Heart left ventricle (tissue), 16 donors: ENCODE measurements around the gene RTN1. TPM values are rescaled to one million over a fixed set of nuclear protein-coding genes. Genes with fewer than 3 reads are reported as not detected.

Source experiments
- ATAC-seq, 4 donors: fragments of 200-7000 bp; cut with Tn5 transposase; one replicate each; pipeline ENCODE4 v1.9.1; 2020 to 2022; ENCODE audit warnings: moderate library complexity in 4 of 4, mild to moderate bottlenecking in 3 of 4, moderate number of reproducible peaks in 1 of 4
- DNase-seq, 5 donors: peaks; one replicate each; pipeline ENCODE4 v3.0.0-alpha.2; 2020
- H3K27ac ChIP-seq, 12 donors: fragments of 200-600 bp; sonication (generic) in 4 of 12; one replicate each; pipeline versions ENCODE4 v1.5.0 to v1.8.0; 2016 to 2022; ENCODE audit warnings: mild to moderate bottlenecking in 2 of 12
- H3K27me3 ChIP-seq, 9 donors: fragments of 200-600 bp; sonication (generic) in 2 of 9; one replicate each; pipeline versions ENCODE4 v1.5.1 to v1.8.0; 2016 to 2022; ENCODE audit warnings: mild to moderate bottlenecking in 3 of 9
- H3K36me3 ChIP-seq, 9 donors: fragments of 200-600 bp; sonication (generic) in 2 of 9; one replicate each; pipeline versions ENCODE4 v1.5.0 to v1.8.0; 2018 to 2022; ENCODE audit warnings: mild to moderate bottlenecking in 2 of 9
- H3K4me1 ChIP-seq, 12 donors: fragments of 200-600 bp; sonication (generic) in 4 of 12; one replicate each; pipeline versions ENCODE4 v1.5.0 to v1.8.0; 2016 to 2022; ENCODE audit warnings: mild to moderate bottlenecking in 3 of 12
- H3K4me3 ChIP-seq, 12 donors: fragments of 200-600 bp; sonication (generic) in 4 of 12; one replicate each; pipeline versions ENCODE4 v1.5.0 to v1.8.0; 2017 to 2022; ENCODE audit warnings: mild to moderate bottlenecking in 9 of 12, moderate library complexity in 4 of 12
- H3K9me3 ChIP-seq, 12 donors: fragments of 200-600 bp; sonication (generic) in 4 of 12; one replicate each; pipeline versions ENCODE4 v1.5.0 to v1.8.0; 2016 to 2022; ENCODE audit warnings: mild to moderate bottlenecking in 1 of 12
- CTCF ChIP-seq, 12 donors: fragments of 200-600 bp; sonication (generic) in 4 of 12; IDR thresholded peaks; one replicate each; pipeline versions ENCODE4 v1.5.0 to v1.8.0; 2018 to 2022; ENCODE audit warnings: antibody characterized with exemption in 12 of 12, mild to moderate bottlenecking in 5 of 12
- POLR2A ChIP-seq, 2 donors: fragments of 450-650 bp; IDR thresholded peaks; one replicate each; pipeline ENCODE4 v1.6.1; 2017; ENCODE audit warnings: antibody characterized with exemption in 2 of 2, mild to moderate bottlenecking in 2 of 2, moderate library complexity in 2 of 2
- WGBS, 4 donors: extraction: QIAGEN DNeasy Blood & Tissue Kit in 2 of 4; methylation state at CpG; one replicate each; pipeline versions ENCODE4 v1.1.5 to v1.1.7; 2013 to 2018; 5-methylcytosine and 5-hydroxymethylcytosine counted together
- intact Hi-C, 10 donors: fragments of 100-400 bp; cut with DNase I; formaldehyde crosslinking; loops; one replicate each; pipeline versions ENCODE4 v1.11.1 to v1.14.2; 2022
- polyA plus RNA-seq, 2 donors: library from polyadenylated mRNA; stranded (reverse); fragments of 200-250 nt; gene quantifications; one replicate each; pipeline ENCODE4 v1.2.3, GENCODE V29; 2013
- total RNA-seq, 9 donors: library from RNA; depleted of rRNA in 2 of 9; stranded (reverse); fragments of >200 nt in 2 of 9; fragmentation: NEBNext Ultra II Directional in 3 of 9; extraction: Animal tissue kit (Norgen Biotek cat#: 25700) in 3 of 9; gene quantifications; one replicate each; pipeline versions ENCODE4 v1.1.0 to v1.2.4, GENCODE V29; 2016 to 2023
- donor health status: ischemic (EF 13 %, LVEDD 7.1; RV severe dilation, severe dysfunction).
- donor health status: healthy with polysubstance abuse.
- donor health status: DM: no; HTN: yes; CAD: no.
- donor health status: DM: no; HTN: no; CAD: no.
- donor health status: ischemic (EF 25% LVEDD 6.9; RV normal size, moderate dysfunction).
- donor health status: ischemic (EF 25% LVEDD 5.7; RV mildly dilated, moderate dysfunction).
- donor health status: healthy.
- donor health status: DM: yes; HTN: yes; CAD: no.
- donor health status: ischemic (EF 35%, LVEDD 5.7; RV mildly dilated, moderate dysfunction).
- donor health status: nonischemic (EF 11% LVEDD 7.7; RV severe dilation, severe dysfunction).
- donor health status: DM: yes; HTN: yes; CAD: no.
- donor health status: PGD.
- donor health status: ischemic (EF 29% LVEDD 5.4; RV normal size, mild dysfunction).
- donor health status: nonischemic (EF 23%, LVEDD 6.1; RV moderate dilation, normal function).

The RTN1 gene
- total and polyA plus RNA-seq, 11 donors = 0.15 to 8.4 (median 0.90) TPM

DNA sequence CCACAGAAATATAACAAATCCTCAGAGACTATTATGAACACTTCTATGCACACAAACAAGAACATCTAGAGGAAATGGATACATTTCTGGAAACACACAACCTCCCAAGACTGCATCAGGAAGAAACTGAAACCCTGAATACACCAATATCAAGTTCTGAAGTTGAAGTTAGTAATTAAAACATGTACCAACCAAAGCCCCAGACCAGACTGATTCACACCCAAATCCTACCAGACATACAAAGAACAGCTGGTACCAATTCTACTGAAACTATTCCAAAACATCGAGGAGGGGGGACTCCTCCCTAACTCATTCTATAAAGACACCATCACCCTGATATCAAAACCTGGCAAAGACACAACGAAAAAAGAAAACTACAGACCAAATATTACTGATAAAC is 179.3 kb downstream of the RTN1 start:
- Histone ChIP-seq H3K36me3 (no peaks in the 10 kb centered on the region), H3K27ac (no peak overlapping the region), H3K27me3 (no peaks in the 10 kb centered on the region), H3K4me1 (no peaks in the 10 kb centered on the region), H3K9me3 (peaks cover 0 to 10% (median 0%) of the 10 kb centered on the region in 12 donors), H3K4me3 (no peak overlapping the region)
- no peak for ATAC-seq
- intact Hi-C loops = no loop called here
- no peak for DNase-seq
- 30 to 65% (median 48%) methylated on average over 2 of the region's 2 CpGs for WGBS, 4 donors
- TF ChIP-seq POLR2A (IDR thresholded peaks at IDR 0.05) (no peak), CTCF (IDR thresholded peaks at IDR 0.05) (no peak)

- no peaks in the 10 kb centered on the region for H3K27me3 ChIP-seq
- intact Hi-C loops = no loop called here
- H3K4me1 ChIP-seq = no peaks in the 10 kb centered on the region
- no peak overlapping the region for H3K4me3 ChIP-seq
- TF ChIP-seq CTCF (IDR thresholded peaks at IDR 0.05) (no peak), POLR2A (IDR thresholded peaks at IDR 0.05) (no peak)
- peaks cover 0 to 10% (median 0%) of the 10 kb centered on the region in 12 donors for H3K9me3 ChIP-seq
- no peak overlapping the region for H3K27ac ChIP-seq
- no peak for ATAC-seq
- DNase-seq = no peak
- no peaks in the 10 kb centered on the region for H3K36me3 ChIP-seq
- 0 to 76% (median 50%) methylated on average over 1 of the region's 1 CpG for WGBS, 4 donors
Observed at GRCh38 chr14:59690426-59690825, 180.2 kb downstream of the RTN1 start.

GRCh38 chr14:59688224-59689170 is 182.1 kb downstream of the RTN1 start:
- DNase-seq (no peak), ATAC-seq (peak in 2 of 4 donors; percentile 53 to 77)
- Histone ChIP-seq H3K4me1 (no peaks in the 10 kb centered on the region), H3K36me3 (no peaks in the 10 kb centered on the region), H3K27ac (no peak overlapping the region), H3K9me3 (peaks cover 0 to 10% (median 0%) of the 10 kb centered on the region in 12 donors), H3K27me3 (peaks cover 0 to 5% (median 0%) of the 10 kb centered on the region in 9 donors), H3K4me3 (no peak overlapping the region)
- WGBS, 4 donors = 66 to 74% (median 70%) methylated on average over 6 to 8 of the region's 8 CpGs
- intact Hi-C loops = no loop called here
- TF ChIP-seq CTCF (IDR thresholded peaks at IDR 0.05) (peak; percentile 13 to 58 (median 35)), POLR2A (IDR thresholded peaks at IDR 0.05) (no peak)

- peaks cover 0 to 7% (median 0%) of the 10 kb centered on the region in 12 donors for H3K9me3 ChIP-seq
- DNase-seq (no peak), ATAC-seq (no peak)
- H3K4me3 ChIP-seq = no peak overlapping the region
- no peak overlapping the region for H3K27ac ChIP-seq
- H3K27me3 ChIP-seq = peaks cover 0 to 5% (median 0%) of the 10 kb centered on the region in 9 donors
- H3K36me3 ChIP-seq = no peaks in the 10 kb centered on the region
- no peak for TF ChIP-seq CTCF (IDR thresholded peaks at IDR 0.05)
- no peak for TF ChIP-seq POLR2A (IDR thresholded peaks at IDR 0.05)
- intact Hi-C loops = no loop called here
- H3K4me1 ChIP-seq = no peaks in the 10 kb centered on the region
Observed at GRCh38 chr14:59687663-59688062, 182.9 kb downstream of the RTN1 start.
